Measurements from ENCODE around the gene ACSL3.
"Not testable (repeated sequence)": the region's sequence is repeated elsewhere in the genome, so short reads cannot be mapped to it uniquely, and the experiment has no call there.

The ACSL3 gene

GRCh38 chr2:222846003-222846402 lies 14.8 kb upstream of the ACSL3 start:
- H3K4me1 ChIP-seq (ENCODE audit: low read depth, poor library complexity, severe bottlenecking), result no peaks in the 10 kb centered on the region
- no peak overlapping the region for H3K27ac ChIP-seq
- no peaks in the 10 kb centered on the region for H3K36me3 ChIP-seq (ENCODE audit: insufficient read depth)
- no peak overlapping the region for H3K4me3 ChIP-seq (IDR thresholded peaks at IDR 0.05; ENCODE audit: insufficient read depth, low read depth, low read length)
- no peaks in the 10 kb centered on the region for H4K20me1 ChIP-seq (ENCODE audit: insufficient read depth)
- TF ChIP-seq CTCF (conservative IDR thresholded peaks at IDR 0.05; ENCODE audit: low read depth, low read length), result no peak
- no peaks in the 10 kb centered on the region for H3K79me2 ChIP-seq (ENCODE audit: insufficient read depth, low read depth)
- no peak overlapping the region for H3K9ac ChIP-seq
- H3K4me2 ChIP-seq, result no peak overlapping the region
- H3K27me3 ChIP-seq (ENCODE audit: insufficient read depth, low read depth), result no peaks in the 10 kb centered on the region
- no peak overlapping the region for H2AFZ ChIP-seq (ENCODE audit: low read depth)

GRCh38 chr2:222848031-222848430 lies 12.8 kb upstream of the ACSL3 start:
- not testable (repeated sequence) for H3K4me2 ChIP-seq; H2AFZ ChIP-seq (ENCODE audit: low read depth); H3K27me3 ChIP-seq (ENCODE audit: insufficient read depth, low read depth); H3K4me3 ChIP-seq (IDR thresholded peaks at IDR 0.05; ENCODE audit: insufficient read depth, low read depth, low read length); H3K79me2 ChIP-seq (ENCODE audit: insufficient read depth, low read depth); H3K4me1 ChIP-seq (ENCODE audit: low read depth, poor library complexity, severe bottlenecking); H3K9ac ChIP-seq; H4K20me1 ChIP-seq (ENCODE audit: insufficient read depth); H3K27ac ChIP-seq; H3K36me3 ChIP-seq (ENCODE audit: insufficient read depth)

- Histone ChIP-seq H3K27ac (no peak overlapping the region), H4K20me1 (ENCODE audit: insufficient read depth) (no peaks in the 10 kb centered on the region), H3K4me1 (ENCODE audit: low read depth, poor library complexity, severe bottlenecking) (no peaks in the 10 kb centered on the region), H3K79me2 (ENCODE audit: insufficient read depth, low read depth) (no peaks in the 10 kb centered on the region), H3K27me3 (ENCODE audit: insufficient read depth, low read depth) (no peaks in the 10 kb centered on the region), H3K4me2 (no peak overlapping the region), H3K36me3 (ENCODE audit: insufficient read depth) (no peaks in the 10 kb centered on the region), H3K9ac (no peak overlapping the region), H3K4me3 (IDR thresholded peaks at IDR 0.05; ENCODE audit: insufficient read depth, low read depth, low read length) (no peak overlapping the region), H2AFZ (ENCODE audit: low read depth) (no peak overlapping the region)
- no peak for TF ChIP-seq CTCF (conservative IDR thresholded peaks at IDR 0.05; ENCODE audit: low read depth, low read length)
Observed at GRCh38 chr2:222848862-222849261, 12.0 kb upstream of the ACSL3 start.

DNA sequence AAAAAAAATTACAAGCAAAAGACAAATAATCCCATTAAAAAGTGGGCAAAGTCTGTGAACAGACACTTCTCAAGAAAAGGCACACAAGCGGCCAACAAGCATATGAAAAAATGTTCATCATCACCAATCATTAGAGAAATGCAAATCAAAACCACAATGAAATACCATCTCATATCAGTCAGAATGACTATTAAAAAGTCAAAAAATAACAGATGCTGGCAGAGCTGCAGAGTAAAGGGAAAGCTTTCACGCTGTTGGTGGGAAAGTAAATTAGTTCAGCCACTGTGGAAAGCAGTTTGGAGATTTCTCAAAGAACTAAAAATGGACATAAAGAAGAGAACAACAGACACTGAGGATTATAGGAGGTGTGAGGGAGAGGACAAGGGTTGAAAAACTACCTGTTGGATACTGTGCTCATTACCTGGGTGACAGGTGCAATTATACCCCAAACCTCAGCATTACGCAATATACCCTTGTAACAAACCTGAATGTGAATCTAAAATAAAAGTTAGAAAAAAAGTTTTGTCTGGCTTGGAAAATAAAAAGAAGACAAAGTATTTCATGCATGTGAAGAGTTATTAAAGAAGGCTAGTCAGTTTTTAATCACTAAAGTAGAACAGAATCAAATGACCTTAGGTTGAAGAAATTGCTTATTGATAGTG lies 8.7 kb upstream of the ACSL3 start:
- H4K20me1 ChIP-seq (ENCODE audit: insufficient read depth), result no peaks in the 10 kb centered on the region
- no peaks in the 10 kb centered on the region for H3K36me3 ChIP-seq (ENCODE audit: insufficient read depth)
- no peak overlapping the region for H3K4me2 ChIP-seq
- TF ChIP-seq CTCF (conservative IDR thresholded peaks at IDR 0.05; ENCODE audit: low read depth, low read length), result no peak
- H3K4me1 ChIP-seq (ENCODE audit: low read depth, poor library complexity, severe bottlenecking), result no peaks in the 10 kb centered on the region
- no peak overlapping the region for H3K9ac ChIP-seq
- no peaks in the 10 kb centered on the region for H3K79me2 ChIP-seq (ENCODE audit: insufficient read depth, low read depth)
- no peak overlapping the region for H3K4me3 ChIP-seq (IDR thresholded peaks at IDR 0.05; ENCODE audit: insufficient read depth, low read depth, low read length)
- no peak overlapping the region for H2AFZ ChIP-seq (ENCODE audit: low read depth)
- no peaks in the 10 kb centered on the region for H3K27me3 ChIP-seq (ENCODE audit: insufficient read depth, low read depth)
- H3K27ac ChIP-seq, result no peak overlapping the region

GRCh38 chr2:222854773-222855700 lies 5.8 kb upstream of the ACSL3 start:
- no peaks in the 10 kb centered on the region for H4K20me1 ChIP-seq (ENCODE audit: insufficient read depth)
- no peak overlapping the region for H3K4me2 ChIP-seq
- H3K4me1 ChIP-seq (ENCODE audit: low read depth, poor library complexity, severe bottlenecking), result peaks cover 6% of the 10 kb centered on the region
- no peaks in the 10 kb centered on the region for H3K36me3 ChIP-seq (ENCODE audit: insufficient read depth)
- H3K79me2 ChIP-seq (ENCODE audit: insufficient read depth, low read depth), result no peaks in the 10 kb centered on the region
- H3K27ac ChIP-seq, result no peak overlapping the region
- TF ChIP-seq CTCF (conservative IDR thresholded peaks at IDR 0.05; ENCODE audit: low read depth, low read length), result no peak
- no peaks in the 10 kb centered on the region for H3K27me3 ChIP-seq (ENCODE audit: insufficient read depth, low read depth)
- no peak overlapping the region for H3K9ac ChIP-seq
- no peak overlapping the region for H3K4me3 ChIP-seq (IDR thresholded peaks at IDR 0.05; ENCODE audit: insufficient read depth, low read depth, low read length)
- H2AFZ ChIP-seq (ENCODE audit: low read depth), result no peak overlapping the region

Measured in KMS-11 (cell line).